Measurements from ENCODE around the gene EN2.

The EN2 gene

DNA sequence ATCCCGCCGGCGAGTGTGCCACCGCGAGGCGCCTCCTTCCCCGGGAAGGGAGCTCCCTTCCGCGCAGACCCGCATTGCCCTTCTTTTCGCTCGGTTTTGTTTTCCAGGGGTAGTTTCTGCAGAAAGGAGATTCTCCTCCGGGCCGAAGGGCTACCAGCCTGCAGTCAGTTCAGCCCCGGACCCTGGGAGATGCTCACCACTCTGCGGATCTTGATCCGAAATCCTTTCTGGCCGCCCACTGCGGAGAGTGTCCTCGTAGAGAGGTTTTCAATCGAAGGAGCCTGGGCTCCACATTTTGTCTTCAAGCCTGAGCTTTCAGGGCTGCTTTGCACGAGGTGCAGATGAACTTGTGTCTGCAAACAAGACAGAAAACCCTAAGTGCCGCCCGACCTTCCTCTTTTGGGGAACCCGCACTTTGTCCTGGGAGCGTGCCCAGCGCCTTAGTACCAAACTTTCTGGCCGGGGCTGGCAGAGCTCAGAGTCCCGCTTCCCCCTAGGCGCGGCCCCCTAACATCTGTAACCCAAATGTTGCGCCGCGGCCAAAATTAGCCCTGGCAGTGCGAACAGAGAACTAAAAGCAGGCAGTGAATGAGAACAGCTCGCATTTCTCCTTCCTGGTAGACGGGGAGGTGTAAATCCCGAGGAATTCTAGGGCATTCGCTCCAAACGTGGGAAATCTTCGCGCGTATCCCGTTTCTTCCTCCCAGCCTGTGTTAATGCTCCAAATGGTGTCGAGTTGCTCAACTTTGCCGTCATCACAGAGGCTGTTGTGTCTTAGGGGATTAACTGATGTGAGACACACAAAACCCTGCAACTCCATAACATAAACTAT is 6.7 kb upstream of the EN2 start:
- DNase-seq (ENCODE audit: low spot score), result no peak

DNA sequence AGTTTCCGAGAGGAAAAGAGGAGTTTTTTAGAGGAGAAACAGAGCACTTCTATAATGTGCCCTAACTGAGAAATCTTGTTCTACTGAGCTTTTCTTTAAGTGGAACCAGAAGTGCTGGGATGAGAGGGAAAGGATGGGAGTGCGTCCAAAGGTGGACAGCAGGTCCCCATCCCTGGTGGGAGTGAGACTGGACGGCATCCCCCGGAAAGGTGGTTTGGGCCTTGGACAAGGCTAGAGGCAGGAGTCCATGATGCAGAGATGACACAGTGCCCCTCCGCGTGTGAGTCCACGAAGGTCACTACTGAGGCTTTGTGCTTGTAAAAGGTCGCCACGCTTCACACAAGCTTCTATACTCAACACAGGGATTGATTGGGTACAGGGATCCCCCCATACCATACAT is 6.1 kb upstream of the EN2 start:
- DNase-seq (ENCODE audit: low spot score), result no peak

- DNase-seq (ENCODE audit: low spot score), result no peak
Measured at GRCh38 chr7:155452505-155453295, 5.2 kb upstream of the EN2 start.

GRCh38 chr7:155453296-155454182 is 4.4 kb upstream of the EN2 start:
- no peak for DNase-seq (ENCODE audit: low spot score)

DNA sequence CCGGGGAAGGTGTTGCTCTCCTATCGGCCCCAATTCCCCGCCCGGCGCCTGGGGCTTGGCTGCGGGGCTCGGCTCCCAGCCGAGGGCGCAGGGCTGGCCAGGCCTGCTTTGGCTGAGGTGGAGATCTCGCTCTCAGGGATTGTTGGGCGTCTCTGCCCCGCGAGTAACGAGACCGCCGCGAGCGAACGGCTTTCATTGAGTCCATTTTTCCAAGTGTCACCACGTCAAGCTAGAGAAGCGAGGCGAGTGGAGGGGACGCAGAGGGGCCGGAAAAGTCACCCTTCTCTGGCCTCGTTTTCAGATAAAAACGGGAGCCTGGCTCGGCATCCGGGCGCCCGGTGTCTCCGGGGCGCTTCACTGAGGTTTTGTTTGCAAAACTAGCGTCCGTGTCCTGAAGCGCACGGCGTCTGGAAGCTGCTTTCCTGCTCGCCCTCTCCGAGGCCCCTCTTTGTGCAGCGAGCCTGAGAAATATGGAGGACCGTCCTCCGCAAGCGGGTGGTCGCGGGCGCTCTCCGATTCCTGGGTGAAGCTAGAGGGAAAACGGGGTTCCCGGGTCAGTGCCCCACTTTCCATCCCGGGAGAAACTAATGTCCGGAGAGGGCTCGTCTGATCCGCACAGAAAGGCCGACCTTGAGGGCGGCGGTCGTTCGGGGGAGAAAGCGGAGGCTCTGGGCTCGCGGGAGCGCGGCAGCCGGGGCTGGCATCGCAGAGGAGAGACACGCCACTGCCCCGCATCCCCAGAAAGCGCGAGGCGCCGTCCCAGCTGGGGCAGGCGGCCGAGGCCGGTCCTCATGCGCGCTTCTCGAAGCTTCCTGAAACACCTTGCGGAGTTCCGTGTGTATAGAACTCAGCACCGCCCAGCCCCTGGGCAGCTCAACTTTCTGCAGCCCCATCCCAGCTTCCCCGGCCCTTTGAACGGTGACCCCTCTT is 3.5 kb upstream of the EN2 start:
- no peak for DNase-seq (ENCODE audit: low spot score)

DNA sequence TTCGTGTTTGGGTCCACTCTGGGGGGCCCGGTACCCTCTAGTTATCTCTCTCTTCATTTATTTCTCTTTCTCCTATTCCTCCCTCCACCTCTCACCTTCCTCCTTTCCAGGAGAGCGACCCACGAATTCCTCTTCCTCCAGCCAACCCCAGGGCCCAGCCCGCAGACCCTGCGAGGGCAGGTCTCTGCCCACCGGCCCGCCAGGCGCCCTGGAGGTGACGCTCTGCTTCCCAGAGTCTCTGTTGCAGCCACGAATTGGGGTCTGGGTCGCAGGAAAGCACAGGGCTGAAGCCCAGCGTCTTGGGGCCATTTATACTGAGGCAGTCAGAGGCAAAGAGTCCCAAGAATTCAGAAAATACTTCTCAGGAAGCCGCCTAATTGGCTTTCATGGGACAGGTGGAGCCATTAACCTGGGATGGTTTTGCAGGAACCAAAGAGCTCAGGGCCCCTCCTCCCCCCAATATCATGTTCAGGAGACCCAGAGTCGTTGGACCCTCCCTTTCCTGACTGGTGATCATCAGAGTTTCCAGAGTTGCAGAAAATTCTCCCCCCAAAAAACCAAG is 2.7 kb upstream of the EN2 start:
- no peak for DNase-seq (ENCODE audit: low spot score)

GRCh38 chr7:155455776-155456737 is 1.9 kb upstream of the EN2 start:
- no peak for DNase-seq (ENCODE audit: low spot score)

- peak; percentile 86 for DNase-seq (ENCODE audit: low spot score)
Measured at GRCh38 chr7:155456738-155457543, 988 bp upstream of the EN2 start.

- no peak for DNase-seq (ENCODE audit: low spot score)
Measured at GRCh38 chr7:155457544-155458110, 302 bp upstream of the EN2 start.

GRCh38 chr7:155458878-155459699 is 1.2 kb downstream of the EN2 start:
- DNase-seq (ENCODE audit: low spot score), result no peak

- no peak for DNase-seq (ENCODE audit: low spot score)
Measured at GRCh38 chr7:155459700-155460461, 2.0 kb downstream of the EN2 start.

GRCh38 chr7:155460926-155461613 is 3.1 kb downstream of the EN2 start:
- no peak for DNase-seq (ENCODE audit: low spot score)

GRCh38 chr7:155461631-155462030 is 3.7 kb downstream of the EN2 start:
- DNase-seq (ENCODE audit: low spot score), result no peak

DNA sequence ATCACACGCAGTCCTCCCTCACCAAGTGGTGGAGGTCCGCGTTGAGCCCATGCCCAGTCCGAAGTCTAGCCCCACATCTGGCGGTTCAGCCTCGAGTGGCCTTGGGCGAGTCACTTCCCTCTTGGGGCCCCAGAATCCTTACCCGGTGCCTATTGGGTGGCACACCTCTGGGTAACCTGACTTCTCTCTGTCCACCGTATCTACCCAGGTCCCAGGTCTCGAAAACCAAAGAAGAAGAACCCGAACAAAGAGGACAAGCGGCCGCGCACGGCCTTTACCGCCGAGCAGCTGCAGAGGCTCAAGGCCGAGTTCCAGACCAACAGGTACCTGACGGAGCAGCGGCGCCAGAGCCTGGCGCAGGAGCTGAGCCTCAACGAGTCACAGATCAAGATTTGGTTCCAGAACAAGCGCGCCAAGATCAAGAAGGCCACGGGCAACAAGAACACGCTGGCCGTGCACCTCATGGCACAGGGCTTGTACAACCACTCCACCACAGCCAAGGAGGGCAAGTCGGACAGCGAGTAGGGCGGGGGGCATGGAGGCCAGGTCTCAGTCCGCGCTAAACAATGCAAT is 4.3 kb downstream of the EN2 start:
- DNase-seq (ENCODE audit: low spot score), result no peak

DNA sequence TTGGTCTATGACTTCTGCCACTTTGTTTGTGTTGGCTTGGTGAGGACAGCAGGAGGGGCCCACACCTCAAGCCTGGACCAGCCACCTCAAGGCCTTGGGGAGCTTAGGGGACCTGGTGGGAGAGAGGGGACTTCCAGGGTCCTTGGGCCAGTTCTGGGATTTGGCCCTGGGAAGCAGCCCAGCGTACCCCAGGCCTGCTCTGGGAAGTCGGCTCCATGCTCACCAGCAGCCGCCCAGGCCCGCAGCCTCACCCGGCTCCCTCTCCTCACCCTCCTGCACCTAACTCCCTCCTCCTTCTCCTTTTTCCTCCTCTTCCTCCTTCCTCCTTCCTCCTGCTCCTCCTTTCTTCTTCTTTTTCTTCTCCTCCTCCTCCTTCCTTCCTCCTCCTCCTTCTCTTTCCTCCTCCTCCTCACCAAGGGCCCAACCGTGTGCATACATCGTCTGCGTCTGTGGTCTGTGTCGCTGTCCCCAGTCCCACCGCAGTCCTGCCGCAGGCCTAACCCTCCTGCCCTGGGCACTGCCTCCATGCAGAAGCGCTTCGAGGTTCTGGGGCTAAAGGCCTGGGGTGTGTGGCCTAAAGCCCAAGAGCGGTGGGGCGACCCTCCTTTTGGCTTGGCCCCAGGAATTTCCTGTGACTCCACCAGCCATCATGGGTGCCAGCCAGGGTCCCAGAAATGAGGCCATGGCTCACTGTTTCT is 5.3 kb downstream of the EN2 start:
- DNase-seq (ENCODE audit: low spot score), result no peak

Data from Ammon's horn (tissue), 1 donor.